Measurements from ENCODE around the gene SPARCL1. TPM values are rescaled to one million over a fixed set of nuclear protein-coding genes. Genes with fewer than 3 reads are reported as not detected.
"Not testable (repeated sequence)": the region's sequence is repeated elsewhere in the genome, so short reads cannot be mapped to it uniquely, and the experiment has no call there.

The SPARCL1 gene, protein sequence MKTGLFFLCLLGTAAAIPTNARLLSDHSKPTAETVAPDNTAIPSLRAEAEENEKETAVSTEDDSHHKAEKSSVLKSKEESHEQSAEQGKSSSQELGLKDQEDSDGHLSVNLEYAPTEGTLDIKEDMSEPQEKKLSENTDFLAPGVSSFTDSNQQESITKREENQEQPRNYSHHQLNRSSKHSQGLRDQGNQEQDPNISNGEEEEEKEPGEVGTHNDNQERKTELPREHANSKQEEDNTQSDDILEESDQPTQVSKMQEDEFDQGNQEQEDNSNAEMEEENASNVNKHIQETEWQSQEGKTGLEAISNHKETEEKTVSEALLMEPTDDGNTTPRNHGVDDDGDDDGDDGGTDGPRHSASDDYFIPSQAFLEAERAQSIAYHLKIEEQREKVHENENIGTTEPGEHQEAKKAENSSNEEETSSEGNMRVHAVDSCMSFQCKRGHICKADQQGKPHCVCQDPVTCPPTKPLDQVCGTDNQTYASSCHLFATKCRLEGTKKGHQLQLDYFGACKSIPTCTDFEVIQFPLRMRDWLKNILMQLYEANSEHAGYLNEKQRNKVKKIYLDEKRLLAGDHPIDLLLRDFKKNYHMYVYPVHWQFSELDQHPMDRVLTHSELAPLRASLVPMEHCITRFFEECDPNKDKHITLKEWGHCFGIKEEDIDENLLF
- 5.1 TPM for total RNA-seq

DNA sequence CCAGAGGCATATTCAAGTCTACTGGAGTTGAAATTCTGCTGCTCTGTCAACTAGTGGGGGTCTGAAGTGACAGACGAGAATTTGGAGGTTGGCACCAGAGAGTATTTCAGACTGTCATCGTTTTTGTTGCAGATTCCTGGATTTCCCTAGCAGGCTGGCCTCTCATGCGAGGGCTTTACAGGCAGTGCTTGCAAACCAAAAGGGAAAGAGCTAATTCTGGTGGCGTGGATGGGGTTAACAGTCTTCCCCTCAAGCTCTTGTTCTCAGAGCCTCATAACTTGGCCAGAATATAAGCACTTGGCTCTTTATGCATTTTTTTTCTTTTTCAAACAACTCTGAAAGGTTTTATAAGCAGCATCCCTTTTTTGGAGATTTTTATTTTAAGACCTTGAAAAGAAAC, at the start of gene SPARCL1:
Gene SPARCL1 (minus strand): TSS at position 190 of the 400 bp plus-strand sequence. CDS start 29,802 bp downstream, outside the sequence.
- DNase-seq (ENCODE audit: low spot score), result no peak
- ATAC-seq, result no peak

DNA sequence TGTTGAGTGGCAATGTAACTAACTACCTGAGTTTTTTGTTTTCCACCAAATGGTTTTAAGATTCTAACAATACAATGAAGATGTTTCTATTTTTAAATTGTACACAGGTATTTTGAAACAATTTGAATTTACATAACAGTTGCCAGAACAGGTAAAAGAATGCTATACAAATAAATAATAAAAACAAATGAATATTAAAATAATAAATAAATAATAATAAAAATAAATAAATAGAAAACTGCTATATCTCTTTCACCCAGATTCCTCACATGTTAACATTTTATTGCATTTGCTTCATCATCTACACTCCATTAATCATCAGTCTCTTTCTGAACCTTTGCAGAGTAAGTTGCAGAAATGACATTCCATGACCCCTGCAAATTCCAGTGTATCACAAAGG, 46.8 kb upstream of the SPARCL1 start:
- DNase-seq (ENCODE audit: low spot score) (no peak), ATAC-seq (no peak)

DNA sequence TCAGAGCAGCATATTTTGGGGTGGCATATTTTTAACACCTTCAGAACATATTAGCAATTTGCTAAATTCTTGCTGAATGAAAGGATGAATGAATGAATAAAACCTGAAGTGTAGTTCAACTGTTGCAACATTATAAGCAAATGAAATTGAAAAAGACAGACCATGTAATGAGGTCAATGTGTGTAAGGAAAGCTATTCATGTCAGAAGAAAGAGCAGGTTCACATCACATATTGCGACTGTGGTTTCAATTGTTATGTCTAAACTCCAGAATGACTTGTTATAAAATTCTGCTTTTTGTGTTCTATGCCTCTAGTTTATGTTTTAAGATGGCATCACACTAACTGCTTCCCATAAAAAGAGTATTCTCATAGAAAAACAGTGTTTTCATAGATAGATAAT, 46.2 kb upstream of the SPARCL1 start:
- no peak for DNase-seq (ENCODE audit: low spot score)
- ATAC-seq, result no peak

DNA sequence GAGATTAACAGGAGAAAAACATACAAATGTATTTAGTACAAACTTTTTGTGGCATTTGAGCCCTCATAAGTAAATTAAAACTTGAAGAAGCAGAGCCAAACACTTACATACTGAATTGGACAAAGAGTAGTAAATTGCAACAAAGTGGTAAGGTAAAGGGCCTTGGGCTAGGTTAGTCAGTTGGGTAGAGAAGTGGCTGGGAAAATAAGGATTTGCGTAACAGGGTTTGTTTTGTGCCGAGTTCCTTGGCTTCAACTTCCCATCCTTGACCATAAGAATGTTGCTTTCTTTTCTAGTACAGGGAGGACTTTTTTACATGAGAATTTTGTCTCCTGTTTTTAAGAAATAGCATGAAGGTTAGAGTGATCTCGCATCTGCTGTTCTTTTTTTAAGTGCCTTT, 45.8 kb upstream of the SPARCL1 start:
- no peak for ATAC-seq
- DNase-seq (ENCODE audit: low spot score), result no peak

DNA sequence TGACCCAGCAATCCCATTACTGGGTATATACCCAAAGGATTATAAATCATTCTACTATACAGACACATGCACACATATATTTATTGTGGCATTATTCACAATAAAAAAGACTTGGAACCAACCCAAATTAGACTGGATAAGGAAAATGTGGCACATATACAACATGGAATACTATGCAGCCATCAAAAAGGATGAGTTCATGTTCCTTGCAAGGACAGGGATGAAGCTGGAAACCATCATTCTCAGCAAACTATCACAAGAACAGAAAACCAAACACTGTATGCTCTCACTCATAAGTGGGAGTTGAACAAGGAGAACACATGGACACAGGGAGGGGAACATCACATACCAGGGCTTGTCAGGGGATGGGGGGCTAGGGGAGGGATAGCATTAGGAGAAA, 45.2 kb upstream of the SPARCL1 start:
- not testable (repeated sequence) for ATAC-seq; DNase-seq (ENCODE audit: low spot score)

DNA sequence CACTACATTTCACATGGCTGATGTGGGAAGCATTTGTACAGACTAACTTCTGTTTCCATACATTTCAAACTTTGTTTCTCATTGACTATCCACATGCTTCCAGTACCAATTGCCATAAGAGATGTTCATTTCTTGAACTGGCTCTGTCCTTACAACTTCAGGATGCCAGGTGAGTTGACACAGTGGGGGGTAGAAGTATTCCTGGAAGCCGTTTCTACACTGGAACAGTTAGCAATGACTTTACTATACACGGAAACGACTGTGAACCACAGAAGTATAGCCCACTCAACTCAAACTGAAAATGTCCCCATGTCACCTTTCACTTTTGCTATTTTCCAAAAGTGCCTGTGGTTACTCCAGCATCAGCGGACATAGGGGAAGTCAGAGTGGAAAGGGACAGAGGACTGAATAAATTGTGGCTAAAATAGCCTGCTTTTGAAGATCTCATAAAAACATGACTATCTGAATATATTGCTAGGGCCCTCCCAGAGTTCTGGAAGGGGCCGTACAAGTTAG, 41.2 kb upstream of the SPARCL1 start:
- ATAC-seq (no peak), DNase-seq (ENCODE audit: low spot score) (no peak)

DNA sequence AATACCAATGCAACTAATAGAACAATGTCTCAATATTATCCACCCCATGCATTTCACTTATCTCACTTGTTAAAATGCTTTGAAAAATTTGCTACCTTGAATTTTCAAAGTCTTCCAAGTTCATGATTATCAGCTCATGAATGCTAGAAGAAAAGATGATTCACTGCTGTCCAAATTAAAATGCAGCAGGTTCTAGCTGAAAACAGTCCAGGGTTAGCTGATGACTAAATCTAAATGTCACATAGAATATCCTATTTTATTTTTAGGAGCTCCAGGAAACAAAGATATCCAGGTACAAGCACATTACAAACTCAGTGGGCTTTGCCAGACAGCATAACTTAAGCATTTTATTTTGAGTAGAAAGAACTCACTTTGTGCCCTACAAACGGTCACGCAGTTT, 38.0 kb upstream of the SPARCL1 start:
- ATAC-seq, result no peak

DNA sequence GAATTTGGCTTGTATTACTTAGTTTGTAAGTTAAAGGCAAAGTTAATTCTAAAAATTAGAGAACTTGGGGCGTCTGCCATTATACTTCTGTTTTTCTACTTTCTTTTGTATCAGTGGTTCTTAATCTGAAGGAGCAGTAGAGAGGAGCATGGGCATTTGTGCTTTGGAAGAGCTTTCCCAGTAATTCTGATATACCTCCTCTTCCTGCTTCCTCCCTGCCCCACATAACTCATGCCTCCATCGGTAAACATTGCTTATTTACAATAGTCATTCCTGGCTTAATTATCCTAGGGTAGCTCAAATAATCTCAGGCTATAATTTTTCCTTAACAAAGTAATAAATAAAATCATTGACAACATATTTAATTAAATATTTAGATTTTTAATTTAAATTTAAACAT, 37.1 kb upstream of the SPARCL1 start:
- no peak for ATAC-seq
- DNase-seq (ENCODE audit: low spot score), result no peak

More for the DNA sequence above, 38.0 kb upstream of the SPARCL1 start:
- DNase-seq (ENCODE audit: low spot score), result no peak

DNA sequence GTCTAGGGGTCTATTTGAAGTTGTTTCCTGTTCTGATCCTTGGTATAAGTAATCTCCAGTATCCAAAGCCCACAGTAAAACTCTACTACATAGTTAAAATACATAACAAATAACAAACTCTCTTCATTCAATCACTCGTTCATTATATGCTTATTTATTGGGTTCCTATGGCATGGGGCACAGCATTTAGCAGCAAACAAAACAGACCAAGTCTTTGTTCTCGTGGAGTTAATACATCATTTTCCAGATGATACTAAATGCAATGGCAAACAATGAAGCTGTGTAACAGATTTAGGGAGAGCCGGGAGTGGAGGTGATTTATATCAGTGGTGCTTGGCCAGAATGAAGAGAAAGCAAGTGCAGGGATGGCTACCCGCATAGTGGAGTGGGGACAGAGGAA, 36.6 kb upstream of the SPARCL1 start:
- ATAC-seq (no peak), DNase-seq (ENCODE audit: low spot score) (no peak)

DNA sequence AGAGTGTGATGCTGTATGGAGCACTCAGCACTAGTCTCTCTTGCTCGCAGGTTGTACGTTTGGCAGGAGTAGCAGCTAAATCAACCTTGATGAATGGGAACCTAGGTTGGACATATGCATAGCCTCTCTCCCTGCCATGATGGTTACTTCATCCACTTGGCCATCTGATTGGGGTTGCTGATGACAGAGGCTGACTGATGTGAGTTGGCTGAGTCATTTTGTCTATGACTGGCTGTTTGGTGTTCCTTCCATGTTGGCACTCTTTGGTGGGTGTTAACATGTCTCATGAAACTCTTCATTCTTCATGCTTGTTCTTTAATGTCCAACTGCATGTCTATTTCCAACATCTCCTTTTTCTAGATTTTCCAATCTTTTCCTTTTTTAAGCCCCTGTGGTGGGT, 31.6 kb upstream of the SPARCL1 start:
- ATAC-seq (no peak), DNase-seq (ENCODE audit: low spot score) (no peak)

DNA sequence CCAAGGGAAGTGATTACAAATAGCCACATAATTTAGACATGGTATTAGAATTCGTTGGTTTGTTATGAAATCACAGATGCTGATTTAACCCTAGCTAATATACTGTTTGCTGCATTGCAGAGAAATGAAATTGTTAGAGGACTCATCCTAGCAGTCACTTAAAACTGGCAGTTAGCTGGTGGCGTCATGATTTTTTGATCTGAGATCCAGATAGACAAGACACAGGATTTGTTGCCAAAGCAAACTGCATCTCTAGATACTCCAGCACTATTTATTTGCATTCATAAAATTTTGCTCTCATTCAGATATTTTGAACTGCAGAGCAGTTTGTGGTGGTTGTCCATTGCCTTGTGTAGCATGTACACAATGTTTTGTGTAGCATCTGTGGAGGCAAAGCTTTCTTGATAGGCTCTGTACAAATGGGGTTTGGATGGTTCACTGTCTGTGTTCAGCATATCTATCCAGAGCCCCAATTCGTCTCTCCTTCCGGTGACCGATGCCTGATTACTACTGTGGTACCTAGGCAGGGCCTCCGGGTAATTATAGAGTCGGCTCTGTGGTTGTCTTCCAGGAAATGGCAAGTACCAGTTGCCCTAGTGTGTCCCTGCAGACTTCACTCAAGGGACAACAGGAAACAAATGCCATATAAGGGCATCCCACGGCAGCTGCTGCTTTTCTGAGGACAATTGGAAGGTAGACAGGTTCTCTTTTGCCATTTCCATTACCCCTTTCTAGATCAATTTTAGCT, 30.1 kb upstream of the SPARCL1 start:
- ATAC-seq (no peak), DNase-seq (ENCODE audit: low spot score) (no peak)

DNA sequence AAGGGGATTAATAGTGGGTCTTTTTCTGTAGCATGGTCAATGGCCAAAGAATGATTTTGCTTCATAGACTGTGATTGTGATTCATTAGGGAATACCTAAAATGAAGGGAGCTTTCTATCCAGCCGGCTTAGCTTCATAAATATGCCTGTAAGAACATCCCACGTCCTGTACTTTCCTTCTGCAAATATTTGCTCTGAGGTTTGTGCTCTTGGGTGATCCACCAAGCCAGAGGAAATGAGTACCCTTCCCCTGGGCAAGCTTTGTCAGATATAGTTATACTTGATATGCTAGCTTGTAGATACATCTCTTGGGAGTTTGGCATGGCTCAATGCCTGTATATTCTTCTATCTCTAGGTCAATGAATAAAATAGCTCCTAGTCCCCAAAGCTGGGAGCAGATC, 28.2 kb upstream of the SPARCL1 start:
- ATAC-seq (no peak), DNase-seq (ENCODE audit: low spot score) (no peak)

DNA sequence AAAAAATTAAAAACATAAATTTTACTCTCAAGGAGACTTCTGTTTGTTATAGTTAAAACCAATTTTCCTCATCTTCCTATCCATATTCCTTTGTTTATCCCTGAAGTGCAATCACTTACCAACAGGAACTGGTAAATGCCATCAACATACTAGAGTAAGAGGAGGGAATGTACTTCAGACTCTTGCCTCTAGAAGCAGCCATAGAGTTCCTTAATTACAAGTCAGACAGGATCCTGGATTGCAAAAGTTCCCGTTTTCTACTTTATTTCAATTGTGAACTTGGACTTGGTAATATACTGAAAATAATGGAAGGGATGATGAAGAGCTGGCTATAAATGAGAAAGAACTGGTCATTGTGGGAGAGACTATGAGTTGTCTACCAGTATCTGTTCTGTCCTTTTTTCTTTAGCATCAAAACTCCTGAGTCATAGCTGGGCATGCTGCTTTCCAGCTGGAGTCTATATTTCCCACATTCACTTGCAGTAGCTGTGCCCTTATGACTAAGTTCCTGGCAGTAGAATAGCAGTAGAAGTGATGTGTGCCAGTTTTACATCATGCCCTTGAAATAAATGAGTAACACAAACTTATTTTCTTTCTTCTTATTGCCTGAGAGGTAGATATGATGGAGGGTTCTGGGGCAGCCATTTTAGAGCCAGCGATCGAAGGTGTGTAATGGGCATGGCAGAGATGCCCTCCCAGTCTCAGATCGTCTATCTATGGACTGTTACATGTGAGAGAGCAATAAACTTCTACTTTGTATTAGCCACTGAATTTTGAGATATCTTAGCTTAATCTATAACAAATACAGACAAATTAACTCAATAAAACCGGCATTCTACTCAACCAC, 26.8 kb upstream of the SPARCL1 start:
- ATAC-seq, result no peak
- no peak for DNase-seq (ENCODE audit: low spot score)

DNA sequence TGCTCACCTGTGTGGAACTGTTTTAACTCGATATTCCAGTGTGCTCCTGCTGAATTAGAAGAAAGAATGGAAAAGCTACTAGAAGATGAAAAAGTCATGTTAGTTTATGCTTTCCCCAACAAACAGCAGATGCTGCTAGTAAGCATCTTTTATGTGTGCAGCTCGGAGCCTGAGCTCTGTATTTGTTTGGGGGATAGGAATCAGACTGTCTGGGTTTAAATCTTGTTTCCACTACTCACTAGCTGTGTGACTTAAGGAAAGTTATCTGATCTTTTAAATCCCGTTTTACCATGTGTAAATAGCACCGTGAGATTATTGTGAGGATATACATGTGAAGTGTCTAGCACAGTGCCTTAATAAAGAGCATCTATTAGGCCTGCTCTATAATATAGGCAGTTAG, 24.0 kb upstream of the SPARCL1 start:
- DNase-seq (ENCODE audit: low spot score), result no peak
- no peak for ATAC-seq

DNA sequence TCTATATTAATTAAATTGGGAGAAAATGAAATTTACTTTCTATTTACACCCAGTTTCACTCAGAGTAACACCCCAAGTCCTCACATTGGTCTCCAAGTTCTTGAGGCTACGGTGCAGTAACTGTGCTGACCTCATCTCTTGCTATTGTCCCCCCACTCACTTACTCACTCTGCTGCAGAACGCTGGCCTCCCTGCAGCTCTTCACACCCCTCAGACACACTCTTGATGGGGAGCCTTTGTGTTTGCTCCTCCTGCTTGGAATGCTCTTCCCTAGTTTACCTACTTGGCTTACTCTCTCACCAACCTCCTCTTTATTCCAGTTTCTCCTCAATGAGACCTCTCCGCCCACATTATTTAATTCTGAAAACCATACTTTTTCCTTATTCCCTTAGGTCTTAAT, 22.2 kb upstream of the SPARCL1 start:
- DNase-seq (ENCODE audit: low spot score), result no peak
- no peak for ATAC-seq

DNA sequence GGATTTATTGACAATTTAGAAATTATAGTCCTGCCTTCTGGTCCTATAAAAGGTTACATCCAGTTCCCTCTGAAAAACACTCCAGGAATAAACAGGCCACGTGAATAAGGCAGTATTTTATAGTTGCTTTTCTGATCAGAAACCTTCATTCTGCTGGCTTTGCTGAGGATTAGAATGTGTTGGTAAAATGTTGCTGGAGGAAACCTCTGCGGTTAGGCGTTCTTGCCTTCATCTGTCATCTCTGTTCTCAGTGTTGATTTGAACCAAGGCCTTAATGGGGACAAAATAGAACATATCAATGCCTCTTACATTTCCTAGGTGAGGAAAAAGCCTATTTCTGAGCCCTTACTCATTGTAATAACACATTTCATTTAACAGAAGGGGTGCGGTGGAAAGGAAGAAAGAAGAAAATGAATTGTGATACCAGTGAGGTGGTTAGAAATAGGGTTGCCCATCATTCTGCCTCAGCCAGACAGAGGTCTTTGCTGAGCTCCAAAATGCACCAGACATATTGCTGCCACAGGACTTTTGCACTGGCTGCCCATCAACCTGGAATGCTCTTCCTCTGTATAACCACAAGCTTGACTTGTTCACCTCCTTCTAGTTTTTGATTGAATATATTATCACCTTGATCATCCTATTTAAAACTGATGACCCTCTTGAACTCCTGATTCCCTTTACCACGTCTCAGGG, 18.0 kb upstream of the SPARCL1 start:
- no peak for DNase-seq (ENCODE audit: low spot score)
- ATAC-seq, result no peak

DNA sequence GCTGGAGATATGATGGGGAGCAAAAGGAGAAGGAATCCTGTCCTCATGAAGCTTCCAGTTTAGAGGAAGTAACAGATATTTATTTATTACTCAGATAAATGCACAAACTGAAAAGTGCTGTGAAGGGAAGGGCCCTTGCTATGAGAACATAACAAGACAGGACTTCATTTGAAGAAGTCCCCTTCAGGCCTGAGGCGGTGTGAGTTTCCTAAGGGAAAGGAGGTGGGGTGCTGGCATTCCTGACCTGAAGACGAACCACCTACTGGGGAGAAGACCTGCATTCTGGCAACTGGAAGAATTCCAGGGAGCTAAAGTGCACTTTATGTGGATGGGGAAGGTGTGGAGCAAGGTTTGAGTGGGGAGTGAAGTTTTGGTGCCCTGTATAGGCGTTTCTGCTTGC, 15.9 kb upstream of the SPARCL1 start:
- DNase-seq (ENCODE audit: low spot score) (no peak), ATAC-seq (no peak)

DNA sequence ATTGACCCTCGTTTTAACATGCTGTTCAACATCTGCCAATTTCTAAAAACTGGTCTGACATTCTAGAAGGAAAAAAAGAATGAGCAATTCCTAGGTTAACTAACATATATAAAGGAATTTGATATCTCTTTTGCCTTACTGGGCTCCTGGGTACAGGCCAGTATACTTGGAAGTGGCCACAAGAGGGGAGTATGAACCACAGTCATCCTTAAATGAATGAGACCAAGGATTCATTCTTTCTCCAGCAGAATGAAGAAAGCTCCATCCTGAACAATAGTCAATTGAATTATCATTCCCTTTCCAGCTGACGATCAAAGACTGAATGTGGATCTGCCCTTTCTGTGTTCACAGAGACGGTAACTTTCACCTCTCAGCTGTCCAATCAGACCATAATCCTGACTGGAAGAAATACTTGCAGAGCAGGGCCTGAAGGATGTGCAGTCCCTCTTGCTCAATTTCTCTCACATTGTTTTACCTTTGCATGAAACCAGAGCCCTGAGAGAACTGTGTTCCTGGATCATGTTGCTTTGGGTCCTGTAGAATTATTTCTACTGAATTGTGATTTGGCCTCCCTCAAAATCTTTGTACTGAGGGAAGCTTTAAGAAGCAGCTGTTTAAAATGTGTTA, 14.8 kb upstream of the SPARCL1 start:
- no peak for DNase-seq (ENCODE audit: low spot score)
- ATAC-seq, result peak; percentile 58

DNA sequence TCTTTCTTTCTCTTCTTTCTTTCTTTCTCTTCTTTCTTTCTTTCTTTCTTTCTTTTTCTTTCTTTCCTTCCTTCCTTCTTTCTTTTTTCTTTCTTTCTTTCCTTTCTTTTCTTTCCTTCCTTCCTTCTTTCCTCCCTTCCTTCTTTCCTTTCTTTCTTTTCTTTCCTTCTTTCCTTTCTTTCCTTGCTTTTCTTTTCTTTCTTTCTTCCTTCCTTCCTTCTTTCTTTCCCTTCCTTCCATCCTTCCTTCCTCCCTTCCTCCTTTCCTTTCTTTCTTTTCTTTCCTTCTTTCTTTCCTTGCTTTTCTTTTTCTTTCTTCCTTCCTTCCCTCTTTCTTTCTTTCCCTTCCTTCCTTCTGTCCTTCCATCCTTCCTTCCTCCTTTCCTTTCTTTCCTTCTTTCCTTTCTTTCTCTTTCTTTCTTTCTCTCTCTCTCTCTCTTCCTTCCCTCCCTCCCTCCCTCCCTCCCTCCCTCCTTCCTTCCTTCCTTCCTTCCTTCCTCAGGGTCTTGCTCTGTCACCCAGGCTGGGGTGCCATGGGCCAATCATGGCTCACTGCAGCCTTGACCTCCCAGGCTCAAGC, 13.6 kb upstream of the SPARCL1 start:
- no peak for DNase-seq (ENCODE audit: low spot score)
- ATAC-seq, result no peak

Measured in left lobe of liver (tissue), 2 donors.